Measurements from ENCODE around the gene ITGB3BP. TPM values are rescaled to one million over a fixed set of nuclear protein-coding genes. Genes with fewer than 3 reads are reported as not detected.

ITGB3BP gene
- total and polyA plus RNA-seq, 2 of the 8 experiments (the other 6 are each of a cell fraction or from before 2014, with no cell fraction given) = 17.6 to 49.1 TPM

GRCh38 chr1:63569640-63570316, 46.8 kb upstream of the ITGB3BP start (continued):
- TF ChIP-seq RFX5 (IDR thresholded peaks at IDR 0.05; ENCODE audit: borderline replicate concordance, low read depth, low read length) = no peak
- TF ChIP-seq SIRT6 (IDR thresholded peaks at IDR 0.05; ENCODE audit: low read length) = no peak

All from H1 (cell line).